ENCODE results near the gene IQCC.

IQCC gene

DNA sequence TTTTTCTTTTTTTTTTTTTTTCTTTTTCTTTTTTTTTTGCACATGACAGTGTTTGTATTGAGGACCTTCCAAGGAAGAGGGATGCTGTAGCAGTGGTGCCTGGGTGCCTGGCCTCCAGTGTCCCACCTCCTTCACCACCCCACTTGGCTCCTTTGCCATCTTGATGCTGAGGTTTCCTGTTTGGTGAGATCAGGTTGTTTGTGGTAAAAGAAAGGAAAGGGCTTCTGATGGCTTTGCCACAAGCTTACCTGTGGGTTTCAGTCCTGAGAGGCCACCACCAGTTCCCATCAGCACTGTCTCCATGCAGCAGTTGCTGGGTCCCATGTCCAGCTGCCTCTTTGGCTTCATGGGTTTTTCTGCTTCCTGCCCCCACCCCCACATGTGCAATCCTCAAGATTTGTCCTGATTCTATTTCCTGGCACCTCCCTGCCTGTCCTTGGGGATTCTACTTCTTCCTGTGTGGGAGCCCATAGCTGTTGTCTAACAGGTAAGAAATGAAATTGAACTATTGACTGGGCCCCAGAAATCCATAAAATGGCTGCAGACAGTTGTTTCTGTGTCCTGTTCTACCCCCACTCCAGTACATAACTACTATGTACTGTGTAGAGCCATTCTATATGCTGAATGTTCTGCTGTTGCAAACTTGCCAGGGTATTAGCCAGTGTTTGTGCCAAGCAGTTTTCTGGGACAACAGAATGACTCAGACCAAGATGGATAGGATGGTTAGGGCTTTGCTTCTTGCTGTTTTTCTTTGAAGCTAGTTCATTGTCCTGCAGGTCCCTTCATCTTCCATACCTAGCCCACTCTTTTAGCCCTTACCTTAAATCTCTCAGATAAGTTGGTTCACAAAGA, 9.3 kb upstream of the IQCC start:
- peak; percentile 14 for DNase-seq

DNA sequence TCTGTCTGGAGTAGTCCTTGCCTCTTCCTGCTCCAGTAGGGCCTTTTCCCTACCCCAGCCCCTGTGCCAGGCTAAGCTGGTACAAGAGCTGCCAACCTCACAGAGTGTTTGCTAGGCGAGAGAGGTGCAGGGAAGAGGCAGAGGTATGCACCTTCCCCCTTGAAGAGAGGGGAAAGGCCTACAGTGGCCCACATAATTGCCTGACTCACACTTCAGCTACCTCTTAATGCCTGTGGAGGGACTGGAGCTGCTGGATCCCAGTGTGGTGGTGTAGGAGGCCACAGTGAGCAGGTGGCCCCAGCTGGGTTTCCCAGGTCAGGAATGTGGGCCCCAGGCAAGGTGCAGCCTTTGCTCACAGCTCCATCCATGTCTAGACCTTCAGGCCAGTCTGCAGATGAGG, 8.4 kb upstream of the IQCC start:
- no peak for DNase-seq

DNA sequence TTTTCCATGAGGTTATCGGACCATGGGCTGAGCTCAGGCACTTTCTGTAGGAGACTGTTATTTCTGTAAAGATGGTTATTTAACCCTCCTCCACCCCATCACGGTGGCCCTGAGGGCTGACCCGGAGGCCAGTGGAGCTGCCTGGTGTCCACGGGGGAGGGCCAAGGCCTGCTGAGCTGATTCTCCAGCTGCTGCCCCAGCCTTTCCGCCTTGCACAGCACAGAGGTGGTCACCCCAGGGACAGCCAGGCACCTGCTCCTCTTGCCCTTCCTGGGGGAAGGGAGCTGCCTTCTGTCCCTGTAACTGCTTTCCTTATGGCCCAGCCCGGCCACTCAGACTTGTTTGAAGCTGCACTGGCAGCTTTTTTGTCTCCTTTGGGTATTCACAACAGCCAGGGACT, 7.6 kb upstream of the IQCC start:
- no peak for DNase-seq

DNA sequence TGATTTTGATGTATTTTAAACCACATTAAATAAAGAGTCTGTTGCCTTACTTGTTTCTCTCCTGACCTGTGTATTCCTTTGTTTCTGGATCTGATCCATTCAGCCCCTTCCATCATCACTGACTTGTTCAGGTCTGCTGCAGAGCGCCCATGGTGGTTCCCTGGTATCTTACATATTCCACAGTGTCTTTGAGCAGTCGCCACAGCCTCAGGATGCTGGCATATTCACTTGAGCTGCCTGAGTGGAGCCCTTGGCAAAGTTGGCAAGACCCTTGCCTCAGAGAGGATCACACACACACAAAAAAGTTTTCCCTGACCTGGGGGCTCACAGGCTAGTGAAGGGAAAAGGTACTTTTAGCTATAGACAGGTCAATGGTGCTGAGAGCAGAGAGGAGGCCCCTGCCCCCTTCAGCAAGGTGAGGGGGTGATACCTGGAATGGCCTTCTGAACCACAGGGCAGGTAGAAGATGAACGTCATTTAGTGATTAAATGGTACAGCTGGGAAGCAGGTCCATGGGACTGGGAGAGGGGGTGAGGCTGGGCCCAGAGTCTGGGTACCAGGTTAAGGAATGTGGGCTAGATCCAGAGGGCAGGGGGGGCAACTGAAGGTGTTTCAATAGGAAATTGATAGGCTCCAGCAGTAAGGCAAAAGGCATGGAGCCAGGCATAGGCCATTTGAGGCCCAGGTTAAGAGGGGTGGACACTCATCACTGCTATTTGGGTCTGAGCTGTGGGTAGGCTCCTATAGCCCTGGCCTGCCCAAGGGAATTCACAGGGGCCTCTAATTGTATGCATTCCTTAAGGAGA, 7.0 kb upstream of the IQCC start:
- no peak for DNase-seq

DNA sequence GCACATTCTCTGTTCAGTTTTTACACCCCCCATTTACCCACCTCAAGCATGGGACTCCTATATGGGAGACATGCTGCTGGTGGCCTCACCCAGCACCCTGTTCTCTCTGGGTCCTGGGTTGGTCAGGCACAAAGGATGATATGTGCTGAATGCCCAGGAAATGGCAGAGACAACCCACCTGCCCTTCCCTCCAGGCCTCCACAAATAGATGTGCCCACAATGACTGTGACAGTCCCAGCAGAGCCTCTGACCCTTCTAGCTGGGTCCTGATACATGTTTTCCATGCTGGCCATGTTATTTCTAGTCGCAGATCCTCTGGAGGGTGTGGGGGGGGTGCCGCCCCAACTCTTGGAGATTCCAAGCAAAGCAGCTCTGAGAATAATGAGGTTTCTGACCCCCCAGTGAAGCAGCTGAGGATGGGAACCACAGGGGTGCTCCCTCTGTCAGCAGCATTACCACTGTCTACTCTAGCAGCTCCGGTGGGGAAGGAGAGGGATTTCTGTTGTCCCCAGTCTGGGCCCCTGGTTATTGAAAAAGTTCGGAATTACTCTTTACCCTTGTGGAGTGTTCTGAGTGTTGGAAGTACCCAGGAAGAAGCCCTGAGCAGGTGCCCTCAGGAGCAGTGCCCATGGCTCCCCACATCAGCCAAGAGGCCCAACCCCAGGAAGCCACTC, 6.3 kb upstream of the IQCC start:
- no peak for DNase-seq

DNA sequence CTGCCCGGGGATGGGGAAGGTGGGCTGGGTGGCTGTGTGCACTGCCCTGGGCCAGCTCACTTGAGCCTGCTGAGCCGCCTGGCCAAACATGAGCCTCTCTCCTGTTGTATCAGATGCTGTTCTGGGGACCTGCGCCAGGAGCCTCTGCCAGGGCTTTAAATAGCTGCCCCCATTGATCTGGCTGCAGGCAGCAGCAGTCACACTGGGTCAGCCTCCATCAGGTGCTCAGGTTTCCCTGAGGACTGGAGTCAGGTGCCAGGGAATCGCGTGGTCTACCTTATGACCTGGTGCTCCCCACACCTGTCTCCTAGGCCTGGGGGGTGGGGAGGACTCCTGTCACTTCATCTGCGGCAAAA, 5.8 kb upstream of the IQCC start:
- DNase-seq: no peak

DNA sequence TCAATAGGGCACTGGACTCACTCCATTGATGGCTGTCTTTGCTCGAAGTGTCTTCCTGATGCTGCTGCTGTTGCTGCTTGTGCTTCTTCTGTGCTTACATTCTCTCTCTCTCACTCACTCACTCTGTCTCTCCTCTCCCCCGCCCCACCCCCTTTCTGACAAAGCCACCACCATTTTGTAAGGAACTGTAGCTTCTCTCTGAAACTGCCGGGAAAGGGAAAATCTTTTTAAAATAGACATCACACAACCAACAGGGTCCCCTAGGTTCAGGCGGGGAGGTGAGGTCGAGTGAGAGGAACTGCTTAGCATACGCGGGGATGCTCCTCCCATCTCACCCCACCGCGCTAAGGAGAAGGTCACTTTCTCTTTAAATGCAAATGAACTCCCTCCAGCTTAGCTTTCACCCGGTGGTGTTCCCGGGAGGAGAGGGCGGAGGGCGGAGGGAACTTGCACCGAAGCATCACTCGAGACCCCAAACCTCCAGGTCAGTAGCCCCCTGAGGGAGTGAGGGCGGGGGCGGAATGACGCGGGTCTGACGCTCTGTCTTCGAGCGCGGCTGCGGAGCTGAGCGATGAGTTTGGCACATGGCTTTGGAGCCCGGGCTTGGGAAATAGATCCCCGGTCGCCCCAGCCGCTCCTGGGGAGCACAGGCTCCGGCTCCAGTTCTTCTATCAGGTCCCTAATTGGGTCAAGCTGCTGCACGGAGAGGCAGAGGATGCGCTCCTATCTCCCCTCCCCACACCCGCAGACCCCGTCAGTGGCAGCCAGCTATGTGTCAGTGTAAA, 5.1 kb upstream of the IQCC start, which contains the start of gene CCDC28B:
Gene CCDC28B, plus strand, starts transcription at position 370 of the 785 bp plus-strand sequence. CDS start 1,341 bp downstream, outside the sequence.
- DNase-seq: peak; percentile 60

DNA sequence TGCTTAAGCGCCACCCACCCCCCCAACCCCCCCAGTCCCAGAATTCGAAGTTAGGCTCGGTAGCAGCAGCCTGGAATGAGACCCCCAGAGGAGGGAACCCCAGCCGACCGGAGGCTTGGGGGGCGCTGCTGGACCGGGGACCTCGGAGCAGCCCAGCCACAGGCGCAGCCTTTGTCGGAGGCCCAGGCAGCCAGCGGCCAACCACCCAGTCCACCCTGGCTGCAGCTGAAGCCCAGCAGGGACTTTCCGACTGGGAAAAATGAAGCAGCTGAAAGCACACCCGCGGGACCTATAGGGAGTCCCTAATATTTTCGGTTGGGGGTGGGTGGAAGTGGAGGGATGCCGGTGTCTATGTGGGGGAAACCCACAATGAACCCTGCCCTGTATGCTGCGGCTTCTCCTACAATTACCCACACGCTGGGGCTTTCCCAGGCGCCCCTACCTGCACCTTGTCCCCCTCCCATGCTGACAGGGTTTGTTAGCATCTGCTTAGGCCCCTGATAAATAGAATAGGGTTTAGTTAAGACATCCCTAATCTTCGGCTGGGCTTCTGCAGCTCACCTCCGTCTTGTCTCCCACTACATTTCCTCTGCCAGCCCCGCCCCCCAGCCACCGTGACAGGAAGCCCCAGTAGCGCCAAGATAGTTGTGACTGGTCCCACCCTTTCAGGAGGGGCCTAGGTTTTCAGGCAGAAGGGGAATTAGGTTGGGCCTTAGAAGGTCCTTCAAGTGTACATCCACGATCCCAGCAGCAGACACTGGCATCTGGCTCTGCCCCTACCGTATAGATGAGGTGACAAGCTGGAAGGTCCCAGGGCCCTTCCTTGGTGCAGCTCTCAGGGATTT, 4.2 kb upstream of the IQCC start:
- DNase-seq: peak; percentile 88

DNA sequence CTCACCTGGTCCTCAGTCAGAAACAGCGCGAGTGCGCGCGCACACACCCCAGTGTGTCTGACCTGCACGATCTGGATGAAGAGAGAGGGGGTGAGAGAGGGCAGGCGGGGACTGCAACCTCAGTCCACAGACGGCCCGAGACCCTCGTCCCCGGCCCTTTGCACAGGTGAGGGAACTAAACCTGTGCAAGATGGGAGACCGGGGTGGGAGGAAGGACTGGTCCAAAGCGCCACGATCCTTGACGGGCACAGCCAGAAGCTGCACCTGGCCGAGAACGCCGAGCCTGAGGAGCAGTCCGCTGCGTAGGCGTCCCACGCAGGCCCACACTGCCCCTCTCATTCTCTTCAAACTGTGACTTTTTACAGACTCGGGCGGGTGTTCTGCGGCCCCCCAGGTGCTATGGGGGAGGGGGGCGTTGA, 519 bp upstream of the IQCC start:
- no peak for DNase-seq

DNA sequence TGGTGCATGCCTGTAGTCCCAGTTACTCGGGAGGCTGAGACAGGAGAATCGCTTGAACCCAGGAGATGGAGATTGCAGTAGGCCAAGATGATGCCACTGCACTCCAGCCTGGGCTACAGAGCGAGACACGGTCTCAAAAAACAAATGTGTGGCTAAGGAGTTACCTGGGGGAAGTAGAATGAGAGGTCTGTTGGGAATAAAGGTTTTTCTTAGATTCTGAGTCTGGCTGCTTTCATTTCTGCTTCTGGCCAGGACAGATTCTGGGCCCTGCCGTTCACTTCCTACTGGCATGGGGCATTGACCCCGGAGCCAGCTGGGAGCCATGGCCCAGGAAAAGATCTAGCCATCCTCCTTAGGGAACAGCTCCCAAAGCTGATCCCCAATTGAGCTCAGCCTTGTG, 3.0 kb downstream of the IQCC start:
- no peak for DNase-seq

DNA sequence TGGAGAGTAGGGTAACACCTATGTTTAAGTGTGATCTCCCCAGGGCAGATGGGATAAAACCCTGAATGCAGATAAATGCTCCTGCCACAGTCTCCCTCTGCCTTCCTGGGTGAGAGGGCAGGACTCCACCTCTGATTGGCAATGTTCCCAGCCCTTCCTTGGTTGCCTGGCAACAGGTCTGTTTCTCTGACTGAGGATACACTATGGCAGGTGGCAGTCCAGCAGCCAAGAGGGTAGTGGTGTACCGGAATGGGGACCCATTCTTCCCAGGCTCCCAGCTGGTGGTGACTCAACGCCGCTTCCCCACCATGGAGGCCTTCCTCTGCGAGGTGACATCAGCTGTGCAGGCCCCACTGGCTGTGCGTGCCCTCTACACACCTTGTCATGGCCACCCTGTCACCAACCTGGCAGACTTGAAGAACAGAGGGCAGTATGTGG, 3.4 kb downstream of the IQCC start, which contains the start of gene DCDC2B:
Gene DCDC2B, plus strand, starts transcription at position 199 of the 438 bp plus-strand sequence. Its CDS starts 5 bp downstream, at position 204.
- DNase-seq: no peak

DNA sequence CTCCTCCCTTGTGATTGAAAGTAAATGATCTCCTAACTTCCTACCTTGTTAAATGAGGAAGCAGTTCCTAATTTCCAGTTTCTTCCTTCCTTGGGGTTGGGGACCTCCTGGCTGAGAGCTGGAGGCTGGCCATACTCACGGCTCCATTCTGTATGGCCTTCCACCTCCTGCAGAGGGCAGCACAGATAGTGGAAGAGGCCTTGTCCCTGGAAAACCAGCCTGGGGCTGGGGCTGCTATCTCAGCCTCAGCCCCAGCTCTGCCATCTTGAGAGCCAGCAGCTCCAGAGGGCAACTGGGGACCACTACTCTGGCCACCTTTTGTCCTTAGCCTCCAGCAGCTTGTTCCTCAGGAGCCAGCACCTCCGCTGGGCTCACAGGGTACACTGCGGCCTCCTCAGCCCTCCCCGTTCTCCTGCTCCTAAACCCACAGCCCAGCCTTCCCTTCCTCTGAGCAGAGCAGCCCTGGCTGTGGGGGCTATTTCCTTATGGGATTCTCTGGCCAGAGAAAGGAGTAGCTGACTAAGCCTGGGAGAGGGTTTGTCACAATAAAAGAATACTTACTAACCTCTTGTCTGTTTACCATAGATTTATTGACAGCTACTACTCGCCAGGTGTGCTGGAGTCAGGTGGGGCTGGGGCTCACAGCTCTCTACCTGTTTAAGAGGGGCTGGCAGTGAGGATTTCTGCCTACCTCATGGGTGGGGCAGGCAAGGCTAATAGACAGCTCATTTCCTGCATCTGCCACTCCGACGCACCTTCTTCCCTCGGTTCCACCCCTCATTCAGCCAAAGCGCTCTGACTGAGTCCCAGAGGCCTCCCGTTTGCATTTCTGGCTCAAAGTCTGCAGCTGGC, 10.4 kb downstream of the IQCC start:
- DNase-seq: peak; percentile 73

DNA sequence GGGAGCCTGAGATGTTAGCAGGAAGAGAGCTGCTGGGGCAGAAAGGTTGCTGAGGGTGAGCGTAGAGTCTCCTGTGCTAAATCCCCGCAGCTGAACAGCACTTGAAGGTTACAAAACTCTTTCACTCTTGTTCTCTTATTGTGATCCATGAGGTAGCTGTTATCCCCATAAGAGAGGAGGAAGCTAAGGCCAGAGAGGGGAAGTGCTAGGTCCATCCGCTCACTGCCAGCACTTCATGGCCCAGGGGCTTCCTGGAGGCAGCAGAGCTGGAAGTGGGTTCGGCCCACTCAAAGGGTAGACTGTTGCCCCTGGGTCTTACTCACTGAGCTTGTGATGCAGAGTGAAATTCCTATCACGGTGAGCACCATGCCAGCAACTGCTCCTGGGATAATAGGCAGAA, 11.1 kb downstream of the IQCC start:
- no peak for DNase-seq

DNA sequence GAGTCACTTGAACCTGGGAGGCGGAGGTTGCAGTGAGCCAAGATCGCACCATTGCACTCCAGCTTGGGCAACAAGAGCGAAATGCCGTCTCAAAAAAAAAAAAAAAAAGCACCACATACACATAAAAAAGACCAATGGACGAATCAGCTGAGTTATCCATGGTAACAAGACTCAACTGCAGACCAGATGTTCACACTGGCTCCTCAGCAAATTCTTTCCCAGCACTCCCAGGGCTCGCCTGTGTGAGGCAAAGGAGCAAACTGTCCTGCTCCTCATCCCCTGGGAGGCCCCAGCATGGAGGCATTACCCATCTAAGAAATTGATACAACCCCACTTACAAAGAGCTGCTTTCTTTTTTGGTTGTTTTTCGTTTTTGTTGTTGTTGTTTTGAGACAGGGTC, 13.6 kb downstream of the IQCC start:
- no peak for DNase-seq

DNA sequence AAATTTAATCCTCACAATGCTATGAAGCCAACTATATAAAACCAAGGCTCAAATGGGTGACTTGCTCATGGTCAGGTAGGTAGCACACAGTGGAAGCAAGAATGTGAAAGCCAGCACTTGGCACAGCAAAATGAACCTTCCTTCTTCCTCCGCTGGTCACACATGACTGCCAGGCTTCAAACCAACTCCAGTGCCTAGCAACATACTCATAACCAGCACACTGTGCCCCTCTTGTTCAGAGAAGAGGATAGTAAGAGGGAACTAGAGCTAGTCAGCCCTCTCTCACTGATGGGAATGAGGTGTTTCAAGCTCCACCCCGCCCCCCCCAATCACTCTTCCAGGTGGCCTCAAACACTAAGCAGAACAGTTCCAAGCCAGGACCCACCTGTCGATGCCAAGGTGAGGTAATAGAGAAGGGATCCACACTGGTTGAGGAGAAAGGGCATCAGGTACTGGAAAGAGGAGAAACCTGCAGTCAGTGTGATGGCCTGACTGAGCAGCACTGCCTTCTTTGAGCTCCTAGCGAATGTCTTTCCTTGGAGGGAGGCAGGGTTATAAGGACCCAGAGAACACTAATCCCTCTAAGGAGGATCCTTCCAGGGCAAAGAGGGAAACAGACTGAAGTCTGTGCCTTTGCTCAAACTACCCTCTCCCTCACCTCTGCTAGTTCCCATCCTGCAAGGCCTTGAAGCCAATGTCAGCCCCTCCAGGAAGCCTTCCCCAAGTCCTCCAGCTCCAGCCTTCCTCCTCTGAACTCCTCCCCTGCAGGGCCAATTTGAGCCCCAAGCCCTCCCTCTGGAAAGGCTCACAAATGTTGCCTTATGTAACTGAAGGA, 15.5 kb downstream of the IQCC start:
- no peak for DNase-seq

DNA sequence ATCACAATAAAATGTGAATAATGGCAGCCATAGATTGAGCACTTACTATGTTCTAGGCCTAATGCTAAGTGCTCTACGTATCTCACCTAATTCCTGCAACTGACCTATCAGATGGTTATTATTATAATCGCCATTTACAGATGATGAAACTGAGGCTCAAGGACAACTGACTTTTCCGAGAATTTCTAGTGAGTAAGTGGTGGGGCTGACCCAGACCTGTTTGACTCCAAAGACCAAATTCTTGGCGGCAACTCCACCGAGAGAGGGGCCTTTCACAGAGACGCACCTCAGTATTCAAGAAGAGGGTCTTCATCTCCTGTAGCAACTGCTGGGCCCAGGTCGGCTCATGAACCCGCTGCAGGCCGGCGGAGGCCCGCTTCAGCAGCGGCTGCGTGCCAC, 16.1 kb downstream of the IQCC start:
- no peak for DNase-seq

DNA sequence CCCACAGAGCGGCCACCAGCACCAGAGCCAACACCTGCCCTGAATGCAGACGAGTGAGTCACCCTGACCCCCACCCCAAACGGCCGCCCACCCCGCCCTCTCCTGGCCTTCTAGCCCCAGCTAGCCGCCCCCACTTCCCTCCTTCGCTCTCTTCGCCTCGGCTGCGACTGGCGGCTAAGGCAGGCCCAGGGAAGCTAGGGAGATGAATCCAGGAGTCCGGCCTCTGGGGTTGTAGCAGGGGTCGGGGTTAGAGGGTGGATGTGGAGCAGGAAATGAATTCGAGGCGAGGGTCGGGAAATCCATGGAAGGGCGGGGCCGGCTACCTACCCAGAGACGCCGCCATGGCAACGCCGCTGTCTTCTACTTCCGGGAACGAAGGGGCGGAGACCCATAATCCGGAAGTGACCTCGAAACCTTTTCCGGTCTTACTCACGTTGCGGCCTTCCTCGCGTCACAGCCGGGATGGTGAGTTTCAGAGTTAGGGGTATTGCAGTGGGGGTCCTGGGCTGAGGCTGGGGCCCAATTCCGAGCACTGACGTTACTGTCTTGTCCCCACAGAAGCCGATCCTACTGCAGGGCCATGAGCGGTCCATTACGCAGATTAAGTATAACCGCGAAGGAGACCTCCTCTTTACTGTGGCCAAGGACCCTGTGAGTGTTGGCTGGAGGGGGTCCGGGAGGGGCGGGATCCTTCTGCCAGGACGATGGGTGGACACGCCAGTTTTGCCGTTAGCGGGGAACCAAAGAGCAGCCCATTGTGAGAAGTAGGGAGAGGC, 16.7 kb downstream of the IQCC start, which contains the start of the genes EIF3I and TMEM234:
Gene EIF3I, plus strand, starts transcription at position 428 of the 776 bp plus-strand sequence. Its CDS starts 35 bp downstream, at position 463.
Gene TMEM234, minus strand, starts transcription at position 374 of the 776 bp plus-strand sequence. Its CDS starts 31 bp downstream, at position 343.
- DNase-seq: peak; percentile 92

DNA sequence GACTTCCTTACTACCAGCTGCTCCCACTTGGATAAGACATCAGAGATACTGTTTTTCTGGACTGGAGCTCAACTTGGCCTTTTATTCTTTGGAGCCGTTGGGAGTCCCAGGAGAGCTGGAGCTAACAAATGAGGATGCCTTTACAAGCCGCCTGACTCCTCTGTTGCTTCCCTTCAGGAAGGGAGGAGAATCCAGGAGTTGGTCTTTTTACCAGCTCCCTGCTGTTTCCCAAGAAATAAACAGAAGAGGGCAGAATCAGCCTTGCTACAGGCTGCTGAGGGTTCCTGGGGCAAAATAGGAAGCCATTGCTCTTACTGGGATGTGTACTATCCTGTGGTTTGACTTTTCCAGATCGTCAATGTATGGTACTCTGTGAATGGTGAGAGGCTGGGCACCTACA, 18.2 kb downstream of the IQCC start:
- no peak for DNase-seq

All from CD4-positive, alpha-beta T cell treated with Interleukin-6 for 4 hours (primary cell).